Measurements from ENCODE around the gene ACD. TPM values are rescaled to one million over a fixed set of nuclear protein-coding genes. Genes with fewer than 3 reads are reported as not detected.

The ACD gene
- total and polyA plus RNA-seq, 2 of the 4 experiments (the other 2 are of a cell fraction) = 15.6 to 31.1 TPM

DNA sequence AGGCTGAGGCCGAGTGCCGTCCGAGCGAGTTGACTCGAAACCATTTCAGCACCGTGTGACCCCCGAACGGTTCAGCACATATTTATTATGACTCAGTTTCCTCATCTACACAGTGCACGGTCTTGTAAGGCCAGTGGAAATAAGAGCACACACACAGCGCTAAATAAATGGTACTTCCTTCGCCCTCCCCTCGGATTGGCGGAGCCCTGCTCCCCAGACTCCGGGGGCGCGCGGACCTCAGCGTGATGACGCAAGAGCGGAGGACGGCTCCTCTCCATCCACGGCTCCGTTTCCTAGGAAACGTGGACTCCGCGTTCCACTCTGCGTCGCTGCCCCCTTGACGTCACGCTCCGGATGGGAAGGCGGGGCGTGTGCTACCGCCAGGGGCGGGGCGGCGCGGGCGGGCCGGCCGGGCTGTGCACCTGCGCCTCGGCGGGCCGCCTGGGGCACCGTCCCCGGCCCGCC, 536 bp upstream of the ACD start, which contains the start of gene PARD6A:
PARD6A (plus strand) TSS at position 397 of the 465 bp plus-strand sequence. CDS start 79 bp downstream, outside the sequence.
- Histone ChIP-seq H4K5ac (ENCODE audit: low read depth, low read length) (peak within 1 kb of the TSS; percentile 69), H2BK5ac (ENCODE audit: low read depth, low read length, poor library complexity, severe bottlenecking) (peak within 1 kb of the TSS; percentile 63), H3K27ac (ENCODE audit: insufficient read depth, low read length) (peak within 1 kb of the TSS; percentile 65), H2BK120ac (ENCODE audit: low read depth, low read length) (peak within 1 kb of the TSS; percentile 2; the same call in 1 of the 2 replicates), H3K56ac (ENCODE audit: extremely low read depth, insufficient read depth, low read length) (peak within 1 kb of the TSS; percentile 24; the same call in 1 of the 2 replicates), H3K9me3 (ENCODE audit: control insufficient read depth, insufficient read depth, low read length) (no peaks in the 10 kb centered on the region), H2AK9ac (replicated peaks; ENCODE audit: low read depth, low read length, poor library complexity) (peak within 1 kb of the TSS; percentile 95), H2BK20ac (ENCODE audit: low read depth, low read length) (peak within 1 kb of the TSS; percentile 2; the same call in 1 of the 2 replicates), H3K4me1 (ENCODE audit: control insufficient read depth, insufficient read depth, low read length) (peaks cover 6% of the 10 kb centered on the region; the same call in 1 of the 2 replicates), H3K14ac (replicated peaks; ENCODE audit: low read depth, low read length) (peak within 1 kb of the TSS; percentile 96), H4K20me1 (ENCODE audit: insufficient read depth, low read length) (peaks cover 5% of the 10 kb centered on the region), H3K27me3 (ENCODE audit: control insufficient read depth, insufficient read depth, low read length) (no peaks in the 10 kb centered on the region), H3K79me1 (ENCODE audit: low read depth in 1 of 2, low read length in 2 of 2) (peaks cover 8 to 26% of the 10 kb centered on the region in 2 experiments), H3K9ac (ENCODE audit: low read depth, low read length) (peak within 1 kb of the TSS; percentile 67), H3K9me1 (ENCODE audit: insufficient read depth, low read length) (peaks cover 4% of the 10 kb centered on the region), H2AK5ac (ENCODE audit: low read depth, low read length) (peak within 1 kb of the TSS; percentile 87), H3K23ac (ENCODE audit: low read depth, low read length) (peak within 1 kb of the TSS; percentile 96), H4K8ac (ENCODE audit: low read depth in 2 of 2, low read length in 2 of 2) (peak within 1 kb of the TSS; percentile 87 to 95), H3K36me3 (ENCODE audit: control insufficient read depth, insufficient read depth, low read length) (peaks cover 3% of the 10 kb centered on the region; the same call in 1 of the 2 replicates), H2BK15ac (ENCODE audit: low read depth, low read length) (peak within 1 kb of the TSS; percentile 59; the same call in 1 of the 3 replicates), H3K4ac (ENCODE audit: low read depth, low read length) (peak within 1 kb of the TSS; percentile 94), H3K4me3 (ENCODE audit: insufficient read depth, low read depth, low read length) (peak within 1 kb of the TSS; percentile 64), H2AFZ (replicated peaks; ENCODE audit: low read length, poor library complexity) (peak within 1 kb of the TSS; percentile 100), H4K91ac (ENCODE audit: insufficient read depth, low read depth, low read length) (peak within 1 kb of the TSS; percentile 88), H3K18ac (ENCODE audit: low read depth, low read length) (peak within 1 kb of the TSS; percentile 28), H3K4me2 (ENCODE audit: low read depth, low read length) (peak within 1 kb of the TSS; percentile 93)
- dilution Hi-C loops (cut with HindIII; ENCODE audit: low sequenced_read_pairs, unreplicated experiment) = no loop called here
- 0% methylated on average over 46 of the region's 48 CpGs; no CpG with 5 or more reads in 1 of the 2 experiments for WGBS, 2 experiments (ENCODE audit: extremely low coverage in 2 of 2, insufficient read length in 1 of 2)
- peak; percentile 96 for DNase-seq
- ChIA-PET CTCF (interaction anchor here (1.0 to 1.4 kb wide), 2 partner anchors 99 to 139 kb away, joined by 4 read pairs; partner anchors contain the start of gene CTCF), POLR2A (ENCODE audit: unreplicated experiment) (no interaction called here)
- in situ Hi-C loops (cut with MboI; ENCODE audit: low sequenced_read_pairs) = loop anchor here (10.0 kb wide), 1 partner anchor 136 kb away; the partner anchor contains the start of gene RIPOR1
- BruUV-seq (replicated peaks) = no TSS peak
- peak; percentile 93 for ATAC-seq (ENCODE audit: low read depth)
- intact Hi-C loops (cut with micrococcal nuclease) = no loop called here
- 0 out of 2 replicates have a peak, but pooled peaks have one; percentile 61 for TF ChIP-seq POLR2A (IDR thresholded peaks at IDR 0.05; ENCODE audit: low read depth, low read length)
- TF ChIP-seq MAZ (IDR thresholded peaks at IDR 0.05; ENCODE audit: borderline replicate concordance, low read depth, low read length) = peak; percentile 91; the same call in 1 of the 2 replicates
- TF ChIP-seq RAD21 (IDR thresholded peaks at IDR 0.05; ENCODE audit: low read length) = no peak
- TF ChIP-seq, protein P1, sequence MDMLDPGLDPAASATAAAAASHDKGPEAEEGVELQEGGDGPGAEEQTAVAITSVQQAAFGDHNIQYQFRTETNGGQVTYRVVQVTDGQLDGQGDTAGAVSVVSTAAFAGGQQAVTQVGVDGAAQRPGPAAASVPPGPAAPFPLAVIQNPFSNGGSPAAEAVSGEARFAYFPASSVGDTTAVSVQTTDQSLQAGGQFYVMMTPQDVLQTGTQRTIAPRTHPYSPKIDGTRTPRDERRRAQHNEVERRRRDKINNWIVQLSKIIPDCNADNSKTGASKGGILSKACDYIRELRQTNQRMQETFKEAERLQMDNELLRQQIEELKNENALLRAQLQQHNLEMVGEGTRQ (IDR thresholded peaks at IDR 0.05; ENCODE audit: low read depth, low read length) = 0 out of 2 replicates have a peak, but pooled peaks have one; percentile 29
- TF ChIP-seq SMC3 (IDR thresholded peaks at IDR 0.05; ENCODE audit: low read depth, low read length) = no peak
- peak; percentile 100 for TF ChIP-seq CEBPB (IDR thresholded peaks at IDR 0.05; ENCODE audit: low read depth, low read length)

Measured in IMR-90 (cell line).